GM23338 (cell line): Measurements from ENCODE around the gene CCDC91. TPM values are rescaled to one million over a fixed set of nuclear protein-coding genes. Genes with fewer than 3 reads are reported as not detected.

Experiments used
- ATAC-seq: fragments of 200-7000 bp; cut with Tn5 transposase; 3 replicates; pipeline ENCODE4 v1.9.1; 2020
- DNase-seq: peaks from one replicate; pipeline ENCODE4 v3.0.0-alpha.2; 2015; ENCODE audit warnings: low spot score
- H2AFZ ChIP-seq: fragments of 200-600 bp; sonication (generic); 2 replicates; pipeline ENCODE4 v1.8.0; 2016; ENCODE audit warnings: antibody characterized with exemption, mild to moderate bottlenecking, moderate library complexity
- H3F3A ChIP-seq: fragments of 200-600 bp; sonication (generic); replicated peaks from 2 replicates; pipeline ENCODE4 v1.8.0; 2017; ENCODE audit warnings: antibody characterized with exemption, mixed run types, low read depth
- H3K27ac ChIP-seq: fragments of 200-600 bp; sonication (generic); 2 replicates; pipeline ENCODE4 v1.6.1; 2016; ENCODE audit warnings: low read depth
- H3K27me3 ChIP-seq: fragments of 200-600 bp; sonication (generic); 2 replicates; pipeline ENCODE4 v1.8.0; 2016; ENCODE audit warnings: mild to moderate bottlenecking, mixed run types, moderate library complexity; ENCODE audit not compliant: insufficient read depth
- H3K36me3 ChIP-seq: fragments of 200-600 bp; sonication (generic); 2 replicates; pipeline ENCODE4 v1.8.0; 2016; ENCODE audit warnings: mild to moderate bottlenecking; ENCODE audit not compliant: insufficient read depth
- H3K4me1 ChIP-seq: fragments of 200-600 bp; sonication (generic); 2 replicates; pipeline ENCODE4 v1.8.0; 2016; ENCODE audit warnings: mild to moderate bottlenecking, moderate library complexity; ENCODE audit not compliant: insufficient read depth
- H3K4me2 ChIP-seq: fragments of 200-600 bp; sonication (generic); 2 replicates; pipeline ENCODE4 v1.7.1; 2017; ENCODE audit warnings: mixed run types
- H3K4me3 ChIP-seq: fragments of 200-600 bp; sonication (generic); 2 replicates; pipeline ENCODE4 v1.6.1; 2016; ENCODE audit warnings: mixed run types
- H3K79me2 ChIP-seq: fragments of 200-600 bp; sonication (generic); replicated peaks from 2 replicates; pipeline ENCODE4 v1.8.0; 2017; ENCODE audit warnings: mild to moderate bottlenecking; ENCODE audit not compliant: insufficient read depth
- H3K9me2 ChIP-seq: fragments of 200-600 bp; sonication (generic); 2 replicates; pipeline ENCODE4 v1.8.0; 2017; ENCODE audit not compliant: insufficient read depth
- H4K20me1 ChIP-seq: fragments of 200-600 bp; sonication (generic); replicated peaks from 2 replicates; pipeline ENCODE4 v1.8.0; 2017; ENCODE audit warnings: mild to moderate bottlenecking; ENCODE audit not compliant: insufficient read depth
- H3K27ac Mint-ChIP-seq: 2 replicates; pipeline ENCODE4 v1.8.0; 2020; ENCODE audit warnings: inconsistent platforms, mild to moderate bottlenecking, moderate library complexity, mixed read lengths
- H3K27me3 Mint-ChIP-seq: 3 replicates; pipeline ENCODE4 v1.8.0; 2022; ENCODE audit warnings: low read depth, mild to moderate bottlenecking, moderate library complexity, mixed read lengths, inconsistent platforms; ENCODE audit not compliant: insufficient read depth, poor library complexity
- H3K36me3 Mint-ChIP-seq: 3 replicates; pipeline ENCODE4 v1.8.0; 2021; ENCODE audit warnings: low read depth, mild to moderate bottlenecking, inconsistent platforms, moderate library complexity, mixed read lengths
- H3K4me1 Mint-ChIP-seq: 3 replicates; pipeline ENCODE4 v1.8.0; 2020; ENCODE audit warnings: mild to moderate bottlenecking, inconsistent platforms, mixed read lengths
- H3K4me3 Mint-ChIP-seq: 3 replicates; pipeline ENCODE4 v1.8.0; 2021; ENCODE audit warnings: moderate library complexity, mild to moderate bottlenecking, inconsistent platforms, mixed read lengths
- H3K9me3 Mint-ChIP-seq: 3 replicates; pipeline ENCODE4 v1.8.0; 2020; ENCODE audit warnings: moderate library complexity, mild to moderate bottlenecking, inconsistent platforms, mixed read lengths
- CREB1 ChIP-seq: fragments of 250-450 bp; sonication (Bioruptor Pico); IDR thresholded peaks from 2 replicates; pipeline ENCODE4 v1.5.0; 2020; ENCODE audit warnings: low read depth, mild to moderate bottlenecking, moderate library complexity
- EZH2 ChIP-seq: fragments of 200-600 bp; sonication (generic); IDR thresholded peaks from one replicate; pipeline ENCODE4 v1.8.0; 2017; ENCODE audit warnings: antibody characterized with exemption, mild to moderate bottlenecking, low read depth; ENCODE audit not compliant: unreplicated experiment
- EZH2phosphoT487 ChIP-seq: fragments of 200-600 bp; sonication (generic); IDR thresholded peaks from one replicate; pipeline ENCODE4 v1.8.1; 2018; ENCODE audit warnings: antibody characterized with exemption; ENCODE audit not compliant: unreplicated experiment
- JUNB ChIP-seq: IDR thresholded peaks from one replicate; pipeline ENCODE4 v1.6.1; 2016; ENCODE audit warnings: antibody characterized with exemption; ENCODE audit not compliant: unreplicated experiment
- NANOG ChIP-seq: IDR thresholded peaks from 2 replicates; pipeline ENCODE4 v1.6.1; 2016; ENCODE audit warnings: antibody characterized with exemption, borderline replicate concordance
- POLR2AphosphoS5 ChIP-seq: IDR thresholded peaks from 2 replicates; pipeline ENCODE4 v1.6.1; 2016; ENCODE audit warnings: antibody characterized with exemption, low read depth
- STAT1 ChIP-seq: IDR thresholded peaks from one replicate; pipeline ENCODE4 v1.6.1; 2016; ENCODE audit warnings: antibody characterized with exemption; ENCODE audit not compliant: unreplicated experiment
- ZNF114 ChIP-seq: fragments of 250-450 bp; sonication (Bioruptor Pico); IDR thresholded peaks from 2 replicates; pipeline ENCODE4 v1.5.0; 2020; ENCODE audit warnings: mild to moderate bottlenecking, moderate library complexity
- ZNF331 ChIP-seq: fragments of 250-450 bp; sonication (Bioruptor Pico); IDR thresholded peaks from 2 replicates; pipeline ENCODE4 v1.5.0; 2020; ENCODE audit warnings: low read depth, mild to moderate bottlenecking, moderate library complexity
- polyA plus RNA-seq: library from polyadenylated mRNA; unstranded; fragments of >200 nt; fragmentation: Nextera tagmentation; extraction: Ambion mirVana; gene quantifications from 2 replicates; pipeline ENCODE4 v1.2.1, GENCODE V29; 2016
- total RNA-seq: library from RNA; depleted of rRNA; stranded (reverse); fragments of >200 nt; shearing (Covaris generic); gene quantifications from 2 replicates; pipeline ENCODE4 v1.2.3, GENCODE V29; 2014
- TF ChIP-seq, protein P1 (sequence below), 2 experiments: fragments of 200-600 bp in 1 of 2; sonication (generic) in 1 of 2; conservative IDR thresholded peaks; 2 replicates each; pipeline versions ENCODE4 v1.5.1 to v1.6.1; 2016 to 2017; ENCODE audit warnings: antibody characterized with exemption in 2 of 2, low read depth in 2 of 2, mild to moderate bottlenecking in 2 of 2, moderate library complexity in 1 of 2
- TF ChIP-seq, protein P2 (sequence below): IDR thresholded peaks from one replicate; pipeline ENCODE4 v1.6.1; 2018; ENCODE audit warnings: antibody characterized with exemption; ENCODE audit not compliant: unreplicated experiment

Gene CCDC91
- total and polyA plus RNA-seq, 2 experiments from 2014 or later = 24.7 to 48.7 TPM

DNA sequence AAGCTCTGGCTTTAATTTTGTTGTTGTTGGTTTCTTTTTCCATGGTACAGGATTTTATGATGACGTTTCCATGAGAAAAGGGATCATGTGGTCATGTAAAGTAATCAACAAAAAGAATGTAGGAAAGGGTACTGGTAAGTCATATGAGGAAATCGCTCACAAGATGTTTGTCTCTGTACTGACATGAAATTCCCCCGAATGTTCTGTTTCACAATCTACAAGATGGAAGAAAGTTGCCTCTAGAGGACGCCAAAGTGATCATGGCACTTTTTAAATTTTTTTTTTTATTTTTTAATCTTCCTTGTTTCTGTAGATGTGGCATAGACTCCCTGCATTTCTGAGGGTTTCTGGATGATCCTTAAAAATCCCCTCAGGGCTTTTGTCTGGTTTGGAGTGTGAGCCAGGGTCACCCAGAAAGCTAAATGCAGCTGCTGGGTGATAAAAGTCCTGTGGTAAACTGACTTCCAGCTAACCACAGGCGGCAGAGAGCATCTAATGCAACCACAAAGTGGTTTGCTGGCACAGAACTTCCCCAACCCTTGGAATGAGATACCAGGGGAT is 393.5 kb downstream of the CCDC91 start:
- Mint-ChIP-seq H3K4me3 (no peak overlapping the region), H3K9me3 (no peaks in the 10 kb centered on the region; the same call in 2 of the 3 replicates), H3K4me1 (no peaks in the 10 kb centered on the region), H3K36me3 (no peaks in the 10 kb centered on the region; the same call in 2 of the 3 replicates), H3K27ac (no peak overlapping the region), H3K27me3 (no peaks in the 10 kb centered on the region)
- H3K27me3 ChIP-seq = no peaks in the 10 kb centered on the region
- TF ChIP-seq ZNF331 (CRISPR knock-in tag) = no peak
- TF ChIP-seq, protein P1, sequence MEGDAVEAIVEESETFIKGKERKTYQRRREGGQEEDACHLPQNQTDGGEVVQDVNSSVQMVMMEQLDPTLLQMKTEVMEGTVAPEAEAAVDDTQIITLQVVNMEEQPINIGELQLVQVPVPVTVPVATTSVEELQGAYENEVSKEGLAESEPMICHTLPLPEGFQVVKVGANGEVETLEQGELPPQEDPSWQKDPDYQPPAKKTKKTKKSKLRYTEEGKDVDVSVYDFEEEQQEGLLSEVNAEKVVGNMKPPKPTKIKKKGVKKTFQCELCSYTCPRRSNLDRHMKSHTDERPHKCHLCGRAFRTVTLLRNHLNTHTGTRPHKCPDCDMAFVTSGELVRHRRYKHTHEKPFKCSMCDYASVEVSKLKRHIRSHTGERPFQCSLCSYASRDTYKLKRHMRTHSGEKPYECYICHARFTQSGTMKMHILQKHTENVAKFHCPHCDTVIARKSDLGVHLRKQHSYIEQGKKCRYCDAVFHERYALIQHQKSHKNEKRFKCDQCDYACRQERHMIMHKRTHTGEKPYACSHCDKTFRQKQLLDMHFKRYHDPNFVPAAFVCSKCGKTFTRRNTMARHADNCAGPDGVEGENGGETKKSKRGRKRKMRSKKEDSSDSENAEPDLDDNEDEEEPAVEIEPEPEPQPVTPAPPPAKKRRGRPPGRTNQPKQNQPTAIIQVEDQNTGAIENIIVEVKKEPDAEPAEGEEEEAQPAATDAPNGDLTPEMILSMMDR (conservative IDR thresholded peaks at IDR 0.05; ENCODE audit: low read depth in 2 of 2) = peak; percentile 57 to 60
- H3K4me1 ChIP-seq = no peaks in the 10 kb centered on the region
- H3K4me2 ChIP-seq = no peak overlapping the region
- no peaks in the 10 kb centered on the region for H3K36me3 ChIP-seq
- H3K4me3 ChIP-seq = no peak overlapping the region
- H2AFZ ChIP-seq = no peak overlapping the region
- ATAC-seq (no peak), DNase-seq (peak; percentile 40)
- no peaks in the 10 kb centered on the region for H4K20me1 ChIP-seq
- no peaks in the 10 kb centered on the region for H3F3A ChIP-seq
- H3K79me2 ChIP-seq = no peaks in the 10 kb centered on the region
- H3K27ac ChIP-seq = no peak overlapping the region
- peaks cover 6% of the 10 kb centered on the region for H3K9me2 ChIP-seq

DNA sequence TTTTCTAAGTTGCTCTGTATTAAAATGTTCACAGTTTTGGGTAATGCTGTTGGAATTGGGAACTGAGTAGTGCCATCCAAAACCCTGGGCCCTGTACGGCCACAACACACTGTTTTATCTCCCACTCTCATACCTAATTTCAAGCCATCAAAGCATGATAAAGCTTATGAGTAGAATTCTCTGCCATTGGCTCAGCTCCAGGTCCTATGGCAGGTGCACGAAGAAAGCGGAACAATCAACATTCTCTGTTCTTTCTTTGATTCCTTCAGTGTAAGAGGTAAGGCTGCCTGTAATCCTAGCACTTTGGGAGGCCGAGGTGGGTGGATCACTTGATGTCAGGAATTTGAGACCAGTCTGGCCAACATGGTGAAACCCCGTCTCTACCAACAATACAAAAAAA is 394.9 kb downstream of the CCDC91 start:
- Mint-ChIP-seq H3K4me3 (no peak overlapping the region), H3K9me3 (no peaks in the 10 kb centered on the region; the same call in 2 of the 3 replicates), H3K27me3 (no peaks in the 10 kb centered on the region), H3K36me3 (no peaks in the 10 kb centered on the region; the same call in 2 of the 3 replicates), H3K27ac (no peak overlapping the region), H3K4me1 (no peaks in the 10 kb centered on the region)
- Histone ChIP-seq H3K27me3 (no peaks in the 10 kb centered on the region), H3K4me3 (no peak overlapping the region), H3K79me2 (no peaks in the 10 kb centered on the region), H3F3A (no peaks in the 10 kb centered on the region), H3K36me3 (no peaks in the 10 kb centered on the region), H3K4me1 (no peaks in the 10 kb centered on the region), H3K9me2 (peaks cover 5% of the 10 kb centered on the region), H3K4me2 (no peak overlapping the region), H2AFZ (no peak overlapping the region), H3K27ac (no peak overlapping the region), H4K20me1 (no peaks in the 10 kb centered on the region)
- DNase-seq (no peak), ATAC-seq (no peak)
- TF ChIP-seq STAT1 (no peak), JUNB (no peak), CREB1 (CRISPR knock-in tag) (no peak), EZH2phosphoT487 (no peak), POLR2AphosphoS5 (no peak), NANOG (no peak), EZH2 (no peak), ZNF114 (CRISPR knock-in tag) (no peak)
- TF ChIP-seq, protein P2, sequence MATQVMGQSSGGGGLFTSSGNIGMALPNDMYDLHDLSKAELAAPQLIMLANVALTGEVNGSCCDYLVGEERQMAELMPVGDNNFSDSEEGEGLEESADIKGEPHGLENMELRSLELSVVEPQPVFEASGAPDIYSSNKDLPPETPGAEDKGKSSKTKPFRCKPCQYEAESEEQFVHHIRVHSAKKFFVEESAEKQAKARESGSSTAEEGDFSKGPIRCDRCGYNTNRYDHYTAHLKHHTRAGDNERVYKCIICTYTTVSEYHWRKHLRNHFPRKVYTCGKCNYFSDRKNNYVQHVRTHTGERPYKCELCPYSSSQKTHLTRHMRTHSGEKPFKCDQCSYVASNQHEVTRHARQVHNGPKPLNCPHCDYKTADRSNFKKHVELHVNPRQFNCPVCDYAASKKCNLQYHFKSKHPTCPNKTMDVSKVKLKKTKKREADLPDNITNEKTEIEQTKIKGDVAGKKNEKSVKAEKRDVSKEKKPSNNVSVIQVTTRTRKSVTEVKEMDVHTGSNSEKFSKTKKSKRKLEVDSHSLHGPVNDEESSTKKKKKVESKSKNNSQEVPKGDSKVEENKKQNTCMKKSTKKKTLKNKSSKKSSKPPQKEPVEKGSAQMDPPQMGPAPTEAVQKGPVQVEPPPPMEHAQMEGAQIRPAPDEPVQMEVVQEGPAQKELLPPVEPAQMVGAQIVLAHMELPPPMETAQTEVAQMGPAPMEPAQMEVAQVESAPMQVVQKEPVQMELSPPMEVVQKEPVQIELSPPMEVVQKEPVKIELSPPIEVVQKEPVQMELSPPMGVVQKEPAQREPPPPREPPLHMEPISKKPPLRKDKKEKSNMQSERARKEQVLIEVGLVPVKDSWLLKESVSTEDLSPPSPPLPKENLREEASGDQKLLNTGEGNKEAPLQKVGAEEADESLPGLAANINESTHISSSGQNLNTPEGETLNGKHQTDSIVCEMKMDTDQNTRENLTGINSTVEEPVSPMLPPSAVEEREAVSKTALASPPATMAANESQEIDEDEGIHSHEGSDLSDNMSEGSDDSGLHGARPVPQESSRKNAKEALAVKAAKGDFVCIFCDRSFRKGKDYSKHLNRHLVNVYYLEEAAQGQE = no peak
- TF ChIP-seq, protein P1 (conservative IDR thresholded peaks at IDR 0.05; ENCODE audit: low read depth in 2 of 2) = no peak
